NCI-H510A treated with DMSO at 0.1 percent for 48 hours (cell line): ENCODE measurements around the gene VDAC1.
"Not testable (repeated sequence)": the region's sequence is repeated elsewhere in the genome, so short reads cannot be mapped to it uniquely, and the experiment has no call there.

ENCODE experiments used
- DNase-seq: peaks from one replicate; lab custom pipeline; 2025; lab: John Stamatoyannopoulos, UW

The VDAC1 gene, protein sequence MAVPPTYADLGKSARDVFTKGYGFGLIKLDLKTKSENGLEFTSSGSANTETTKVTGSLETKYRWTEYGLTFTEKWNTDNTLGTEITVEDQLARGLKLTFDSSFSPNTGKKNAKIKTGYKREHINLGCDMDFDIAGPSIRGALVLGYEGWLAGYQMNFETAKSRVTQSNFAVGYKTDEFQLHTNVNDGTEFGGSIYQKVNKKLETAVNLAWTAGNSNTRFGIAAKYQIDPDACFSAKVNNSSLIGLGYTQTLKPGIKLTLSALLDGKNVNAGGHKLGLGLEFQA

DNA sequence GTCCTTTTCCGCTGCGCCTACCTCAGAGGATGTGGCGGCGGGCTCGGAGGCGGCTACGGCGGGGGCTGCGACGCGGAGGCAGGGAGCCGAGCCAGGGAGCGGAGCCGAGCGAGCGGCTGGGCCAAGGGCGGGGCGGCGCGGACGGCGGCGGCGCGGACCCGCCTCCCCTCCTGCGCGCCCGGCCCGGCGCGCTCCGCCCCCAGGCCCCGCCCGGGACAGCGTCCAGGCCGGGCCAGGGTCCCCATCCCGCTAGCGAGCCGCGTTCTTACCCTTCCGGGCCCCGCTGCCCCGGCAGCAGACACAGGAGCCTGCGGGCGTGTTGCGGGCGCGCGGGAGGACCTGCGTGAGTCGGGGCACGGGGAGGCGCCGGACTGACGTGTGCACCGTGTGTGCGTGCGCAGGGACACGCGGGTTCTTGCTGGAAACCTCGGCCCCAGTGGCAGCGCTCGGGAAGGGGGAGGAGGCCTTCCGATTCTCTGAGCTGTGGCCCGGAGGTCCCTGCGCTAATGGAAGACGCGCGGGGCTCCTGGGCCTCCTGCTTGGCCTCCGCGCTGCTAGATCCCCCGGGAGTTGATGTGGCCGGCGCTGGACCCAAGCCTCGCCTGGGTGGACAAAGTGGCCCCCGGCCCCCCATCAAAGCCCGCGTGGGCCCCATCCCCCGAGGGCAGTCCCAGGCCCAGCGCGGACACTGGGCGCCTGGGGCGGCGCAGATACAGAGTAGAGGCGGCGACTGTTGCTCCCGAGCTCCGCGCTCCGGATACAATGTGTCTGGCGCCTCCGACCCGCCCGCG is at the start of gene VDAC1:
TSS of gene VDAC1 (minus strand) at position 350 of the 791 bp plus-strand sequence. CDS start 11,963 bp downstream, outside the sequence.
- DNase-seq: peak; percentile 32

DNA sequence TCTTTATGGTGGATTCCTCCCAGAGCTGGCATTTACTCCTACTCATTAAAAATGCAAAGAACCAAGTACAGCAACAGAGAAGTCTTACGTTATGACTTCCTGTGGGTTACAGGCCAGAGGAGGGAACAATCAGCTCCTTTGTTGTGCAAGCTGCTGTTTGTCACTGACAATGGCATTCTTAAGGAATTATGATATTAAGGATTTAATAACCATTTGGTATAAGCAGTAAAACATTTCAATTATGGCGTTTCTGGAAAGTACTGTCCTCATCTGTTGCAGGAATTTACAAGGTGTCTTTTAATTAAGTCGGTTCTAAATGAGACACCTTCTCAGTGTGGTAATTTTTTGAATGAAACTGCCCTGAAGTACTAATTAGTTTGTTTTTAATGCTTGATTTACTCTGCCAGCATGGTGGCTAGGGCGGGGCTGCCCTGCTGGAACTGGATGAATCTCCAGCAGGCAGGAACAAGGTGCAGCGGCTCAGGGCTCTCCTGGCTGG is 49.1 kb upstream of the VDAC1 start:
- no peak for DNase-seq

DNA sequence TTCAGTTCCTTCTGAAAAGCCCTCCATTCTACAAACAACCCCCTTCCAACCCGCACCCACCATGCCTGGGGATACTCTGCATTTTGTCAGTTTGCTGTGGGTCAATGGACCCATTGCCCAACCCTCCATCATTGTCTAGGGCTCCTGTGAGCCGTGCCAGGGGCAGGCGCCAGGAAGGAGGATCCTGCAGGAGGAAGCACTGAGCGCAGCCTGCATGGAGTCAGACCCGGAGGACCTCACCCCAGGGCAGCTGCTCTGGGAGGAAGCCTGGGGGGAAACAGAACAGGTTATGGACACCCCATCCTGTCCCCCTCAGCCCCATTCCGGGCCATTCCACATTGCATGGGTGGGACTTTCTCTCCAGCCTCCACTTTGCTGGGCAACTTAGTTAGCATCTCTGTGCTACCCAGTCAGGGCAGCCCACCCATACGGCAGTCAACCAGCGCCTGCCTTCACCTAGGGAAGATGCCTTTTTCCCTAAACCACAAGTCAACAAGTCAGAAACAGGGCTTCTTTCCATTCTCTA is 48.6 kb upstream of the VDAC1 start:
- no peak for DNase-seq

DNA sequence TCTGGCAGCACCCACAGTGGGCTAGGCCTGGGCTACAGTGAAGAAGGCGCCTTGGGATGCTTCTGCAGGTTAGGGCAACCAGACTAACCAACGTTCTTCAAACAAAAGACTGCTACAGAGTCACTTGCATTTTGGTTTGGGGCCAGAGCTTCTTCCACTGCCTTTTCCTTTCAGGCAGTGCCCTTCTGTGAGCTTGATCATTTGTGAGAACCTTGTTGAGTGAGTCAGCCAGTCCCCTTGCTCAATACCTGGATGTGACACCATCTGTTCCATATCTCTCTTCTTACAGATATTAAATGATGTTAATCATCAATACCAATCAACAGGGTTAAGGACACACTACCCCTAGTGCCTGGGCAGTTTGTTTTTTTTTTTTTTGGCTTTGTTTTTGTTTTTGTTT is 46.5 kb upstream of the VDAC1 start:
- DNase-seq: no peak

DNA sequence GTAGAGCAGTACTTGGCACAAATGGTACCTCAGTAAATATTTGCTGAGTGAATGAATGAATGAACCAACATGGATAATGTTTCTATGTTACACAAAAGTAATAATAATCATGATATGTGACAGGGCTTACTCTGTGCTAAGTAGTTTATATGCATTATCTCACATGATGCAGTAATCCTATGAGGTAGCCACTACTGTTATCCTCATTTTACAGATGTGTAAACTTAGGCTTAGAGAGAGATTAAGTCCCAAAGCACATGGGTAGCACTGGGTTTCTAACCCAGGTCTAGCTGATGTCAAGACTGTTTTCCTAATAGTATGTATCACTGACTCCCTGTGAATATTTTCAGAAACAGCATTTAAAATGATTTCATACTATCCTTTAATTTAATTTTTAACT is 44.1 kb upstream of the VDAC1 start:
- no peak for DNase-seq

DNA sequence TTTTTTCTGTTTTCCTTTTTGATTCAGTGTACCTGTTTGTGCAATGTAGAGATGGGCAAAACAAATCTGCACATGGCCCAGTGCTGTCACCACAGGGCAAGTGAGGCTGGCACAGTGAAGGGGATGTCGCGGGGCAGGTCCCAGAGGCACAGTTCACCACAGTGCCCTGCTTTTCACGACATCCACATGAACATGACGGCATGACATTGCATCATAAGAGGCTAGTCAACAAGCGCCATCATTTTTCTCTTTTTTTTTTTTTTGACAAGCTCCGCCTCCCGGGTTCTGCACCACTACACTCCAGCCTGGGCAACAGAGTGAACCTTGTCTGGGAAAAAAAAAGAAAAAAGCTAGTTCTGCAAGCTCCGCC is 42.9 kb upstream of the VDAC1 start:
- no peak for DNase-seq

DNA sequence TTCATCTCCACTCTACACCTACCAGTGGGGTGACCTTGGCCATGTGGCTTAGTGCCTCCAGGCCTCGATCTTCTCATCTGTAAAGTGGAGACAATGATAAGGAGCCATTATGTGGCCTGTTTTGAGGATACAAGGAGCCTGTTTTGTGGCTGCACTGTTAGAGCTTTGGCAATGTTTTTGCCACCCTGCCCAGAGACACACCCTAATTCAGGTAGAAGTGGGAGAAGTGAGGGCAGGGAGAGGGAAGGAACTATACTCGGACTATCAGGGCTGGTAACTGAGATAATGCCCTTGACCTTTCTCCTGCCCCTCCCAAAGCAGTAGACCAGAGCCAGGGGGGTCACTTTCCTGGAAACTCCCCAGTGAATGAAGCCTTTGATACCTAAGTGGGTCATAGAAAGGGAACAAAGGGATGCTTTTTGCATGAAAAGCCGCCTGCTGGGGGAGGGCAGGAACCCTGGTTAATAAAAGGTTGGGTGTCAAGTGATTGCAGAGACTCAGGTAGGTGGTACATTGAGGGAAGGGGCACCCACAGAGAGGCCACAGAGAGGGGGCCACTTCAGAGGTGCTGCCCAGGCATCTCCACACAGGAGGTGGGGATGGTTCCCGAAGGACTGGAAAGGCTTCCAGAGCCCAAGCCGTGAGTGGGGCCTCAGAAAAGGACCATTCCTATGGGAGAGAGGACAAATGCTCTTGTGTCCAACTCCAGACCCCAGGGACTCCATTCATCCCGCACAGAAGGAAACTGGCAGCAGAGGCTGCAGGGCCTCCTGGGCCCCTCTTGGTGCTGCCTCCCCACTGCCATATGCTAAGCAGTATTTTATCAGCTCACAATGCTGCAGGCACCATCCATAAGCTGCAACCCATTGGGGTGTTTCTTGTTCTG is 42.3 kb upstream of the VDAC1 start:
- no peak for DNase-seq

DNA sequence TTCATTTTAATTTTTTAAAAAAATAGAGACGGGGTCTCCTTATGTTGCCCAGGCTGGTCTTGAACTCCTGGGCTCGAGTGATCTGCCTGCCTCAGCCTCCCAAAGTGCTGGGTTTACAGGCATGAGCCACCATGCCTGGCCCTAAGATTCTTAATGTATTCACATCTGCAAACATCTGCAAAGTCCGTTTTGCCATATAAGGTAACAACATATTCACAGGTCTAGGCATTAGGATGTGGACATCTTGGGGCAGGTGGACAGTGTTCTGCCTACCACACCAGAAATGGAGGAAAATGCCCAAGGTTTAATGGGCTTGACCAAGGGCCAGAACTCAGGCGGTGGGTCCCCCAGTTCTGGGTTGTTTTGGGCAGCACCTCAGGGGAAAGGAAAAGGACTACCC is 41.6 kb upstream of the VDAC1 start:
- no peak for DNase-seq

DNA sequence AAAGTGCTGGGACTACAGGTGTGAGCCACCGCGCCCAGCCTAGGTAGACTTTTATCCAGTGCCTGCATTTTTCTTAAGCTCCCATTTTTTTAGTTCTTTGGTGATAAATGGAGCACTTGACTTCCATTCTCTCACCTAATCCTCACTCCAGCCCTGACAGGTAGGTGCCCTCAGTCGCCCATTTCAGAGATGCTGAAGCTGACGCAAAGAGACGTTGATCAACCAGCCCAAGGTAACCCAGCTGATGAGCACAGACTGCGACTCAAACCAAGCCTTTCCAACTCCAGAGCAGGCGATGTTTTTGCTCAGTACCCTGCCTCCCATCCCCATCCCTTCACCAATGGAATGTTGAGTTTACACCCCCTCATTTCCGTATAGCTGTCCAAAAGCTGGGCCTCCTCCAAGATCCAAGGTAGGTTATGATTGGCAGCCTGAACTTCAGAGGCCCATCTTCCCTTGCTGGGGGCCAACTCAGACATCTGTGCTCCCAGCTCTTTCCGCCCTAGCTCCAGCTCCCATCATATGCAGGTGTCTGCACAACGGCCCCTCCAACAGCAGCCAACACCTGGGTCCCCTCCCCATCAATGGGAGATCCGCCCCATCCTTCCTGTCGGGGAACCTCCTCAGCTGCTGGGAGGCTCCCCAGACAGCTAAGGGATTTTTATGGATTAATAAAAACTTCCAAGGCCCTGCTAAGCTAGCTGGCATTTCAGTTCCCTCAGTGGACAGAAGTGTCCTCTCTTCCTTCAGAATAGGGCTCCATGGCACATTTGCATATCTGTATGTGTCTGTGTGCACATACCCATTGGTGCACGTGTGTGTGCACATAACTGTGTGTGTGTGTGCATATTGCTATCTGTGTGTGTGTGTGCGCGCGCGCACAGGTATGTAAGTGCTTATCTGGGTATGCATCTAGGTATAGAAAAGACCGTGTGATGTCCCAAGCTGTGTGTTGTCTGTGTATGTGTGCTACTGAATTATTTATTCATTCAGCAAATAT is 39.3 kb upstream of the VDAC1 start:
- no peak for DNase-seq

DNA sequence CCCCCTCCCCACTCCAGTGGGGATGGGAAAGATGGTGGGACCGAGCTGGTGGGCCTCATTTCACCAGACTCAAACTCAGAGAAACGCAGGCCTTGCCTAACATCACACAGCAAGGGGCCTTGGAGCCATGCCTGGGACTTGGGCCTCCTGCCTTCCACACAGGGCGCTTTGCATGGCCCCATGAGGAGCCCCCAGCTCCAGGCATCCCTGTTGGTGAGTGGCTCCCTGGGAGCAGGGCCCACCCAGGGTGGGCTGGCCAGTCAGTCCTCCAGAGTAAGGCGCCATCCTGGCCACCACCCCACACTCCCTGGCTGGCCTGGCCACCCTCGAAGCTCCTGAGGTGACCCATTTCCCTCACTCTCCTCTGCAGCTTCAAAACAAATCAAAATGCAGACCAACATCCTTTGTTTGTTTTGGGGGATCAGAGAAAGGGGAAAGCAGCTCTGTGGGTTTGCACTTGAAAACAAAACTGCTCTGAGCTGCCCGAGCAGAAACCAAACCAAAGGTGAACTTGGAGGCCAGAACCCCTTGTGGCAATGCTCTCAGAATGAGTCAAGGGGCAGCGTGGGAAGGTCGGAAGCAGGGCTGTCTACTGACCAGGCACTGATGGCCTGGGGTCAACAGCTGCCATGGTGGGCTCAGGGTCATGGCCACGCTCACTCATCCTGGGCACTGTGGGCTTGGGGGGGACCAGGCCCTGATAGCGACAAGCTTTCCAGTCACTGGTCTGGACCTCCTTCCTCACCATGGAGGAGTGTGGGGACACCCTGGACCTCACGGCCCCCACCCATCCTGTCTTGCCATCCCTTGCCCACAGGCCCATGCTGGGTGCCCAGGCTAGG is 37.0 kb upstream of the VDAC1 start:
- DNase-seq: no peak

DNA sequence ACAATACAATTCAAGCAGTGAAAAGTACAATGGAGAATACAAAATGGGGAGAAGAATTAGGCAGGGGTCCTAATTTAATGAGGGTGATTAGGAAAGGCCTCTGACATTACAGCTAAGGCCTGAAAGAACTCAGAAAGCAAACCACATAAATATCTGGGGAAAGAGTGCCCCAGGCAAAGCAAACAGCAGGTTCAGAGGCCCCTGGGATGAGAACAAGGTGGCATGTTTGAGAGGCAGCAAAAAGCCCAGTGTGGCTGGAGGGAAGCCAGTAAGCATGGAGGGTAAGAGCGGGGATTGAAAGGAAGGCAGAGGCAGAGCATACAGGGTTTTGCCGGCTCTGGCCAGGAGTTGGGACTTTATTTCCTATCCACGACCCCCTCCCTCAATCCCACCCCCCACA is 33.4 kb upstream of the VDAC1 start:
- no peak for DNase-seq

DNA sequence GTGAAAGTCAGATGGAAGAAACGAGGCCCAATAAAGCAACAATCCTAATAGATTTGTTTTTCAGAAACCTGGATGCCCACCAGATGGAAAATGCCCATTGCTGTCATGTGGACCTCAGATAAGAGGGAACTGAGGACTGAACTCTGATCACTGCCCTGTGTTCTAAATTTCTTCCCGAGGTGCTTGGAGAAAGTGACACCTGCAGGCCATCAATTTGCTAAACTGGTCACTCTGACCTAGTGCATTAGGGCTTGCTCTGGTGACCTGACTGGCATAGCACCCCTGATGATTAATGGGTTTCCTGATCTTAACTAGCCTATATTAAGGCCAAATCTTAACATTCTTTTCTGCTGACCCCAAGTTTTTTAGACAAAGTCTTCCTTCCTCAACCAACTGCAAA is 32.4 kb upstream of the VDAC1 start:
- DNase-seq: no peak

DNA sequence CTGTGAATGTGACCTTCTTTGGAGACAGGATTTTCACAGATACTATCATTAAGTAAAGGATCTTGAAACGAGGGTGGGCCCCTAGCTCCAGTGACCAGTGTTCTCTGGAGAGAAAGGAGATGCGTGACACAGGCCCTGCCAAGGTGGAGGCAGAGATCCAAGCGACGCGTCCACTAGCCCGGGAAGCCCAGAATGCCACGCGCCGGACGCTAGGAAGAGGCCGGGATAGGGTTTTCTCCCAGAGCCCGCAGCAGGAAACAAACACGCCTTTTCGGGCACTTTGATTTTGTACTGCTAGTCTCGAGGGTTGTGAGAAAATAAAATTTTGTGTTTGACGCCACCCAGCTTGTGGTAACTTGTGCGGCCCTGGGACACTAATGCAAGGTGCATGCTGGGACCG is 29.6 kb upstream of the VDAC1 start:
- DNase-seq: no peak

DNA sequence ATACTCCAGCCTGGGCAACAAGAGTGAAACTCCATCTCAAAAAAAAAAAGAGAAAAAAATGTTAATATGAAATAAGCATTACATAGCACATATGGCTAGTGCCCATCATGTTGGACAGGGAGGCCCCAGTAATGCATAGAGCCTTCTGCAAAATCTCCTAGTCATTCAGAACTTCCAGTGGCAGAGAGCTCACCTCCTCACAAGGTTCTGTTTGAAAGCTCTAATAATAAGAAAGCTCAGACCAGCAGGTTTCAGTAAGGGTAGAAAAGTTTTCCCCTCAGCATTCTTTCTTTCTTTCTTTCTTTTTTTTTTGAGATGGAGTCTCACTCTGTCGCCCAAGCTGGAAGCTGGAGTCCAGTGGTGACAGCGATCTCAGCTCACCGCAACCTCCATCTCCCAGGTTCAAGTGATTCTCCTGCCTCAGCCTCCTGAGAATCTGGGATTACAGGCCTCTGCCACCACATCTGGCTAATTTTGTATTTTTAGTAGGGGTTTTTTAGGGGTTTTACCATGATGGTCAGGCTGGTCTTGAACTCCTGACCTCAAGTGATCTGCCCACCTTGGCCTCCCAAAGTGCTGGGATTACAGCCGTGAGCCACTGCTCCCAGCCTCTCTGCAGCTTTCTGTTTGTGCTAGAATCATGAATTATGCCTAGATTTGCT is 25.7 kb upstream of the VDAC1 start:
- not testable (repeated sequence) for DNase-seq

DNA sequence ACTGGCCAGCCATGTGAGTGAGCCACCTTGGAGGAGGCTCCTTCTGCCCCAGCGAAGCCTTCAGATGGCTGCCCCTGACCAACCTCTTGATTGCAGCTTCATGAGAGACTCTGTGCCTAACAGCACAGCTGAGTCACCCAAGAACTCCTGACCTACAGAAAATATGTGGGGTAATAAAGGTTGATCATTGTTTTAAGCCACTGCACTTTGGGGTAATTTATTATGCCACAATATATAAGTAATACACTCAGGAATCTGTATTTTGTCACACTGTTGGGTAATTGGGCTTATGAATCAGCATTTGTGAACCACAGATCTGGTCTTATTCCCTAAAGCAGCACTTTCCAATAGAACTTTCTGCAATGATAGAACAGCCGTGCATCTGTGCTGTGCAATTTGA is 24.4 kb upstream of the VDAC1 start:
- no peak for DNase-seq

DNA sequence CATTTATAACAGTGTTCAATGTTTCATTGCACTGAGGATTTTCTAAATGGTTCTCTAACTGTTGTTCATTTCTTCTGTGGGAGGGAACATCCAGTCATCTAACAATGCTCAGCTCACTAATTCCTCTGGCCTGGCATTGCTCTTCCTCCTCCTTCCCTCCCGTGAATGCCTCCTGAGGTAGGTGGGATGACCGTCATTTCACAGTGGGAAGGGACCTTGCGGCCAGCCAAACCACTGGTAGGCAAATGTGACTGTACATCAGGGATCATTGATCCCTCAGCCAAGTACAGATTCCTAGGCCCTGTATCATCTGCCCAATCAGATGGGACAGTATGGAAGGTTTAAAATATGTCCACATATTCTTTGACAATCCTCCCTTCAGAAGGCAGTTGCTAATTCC is 23.7 kb upstream of the VDAC1 start:
- no peak for DNase-seq

DNA sequence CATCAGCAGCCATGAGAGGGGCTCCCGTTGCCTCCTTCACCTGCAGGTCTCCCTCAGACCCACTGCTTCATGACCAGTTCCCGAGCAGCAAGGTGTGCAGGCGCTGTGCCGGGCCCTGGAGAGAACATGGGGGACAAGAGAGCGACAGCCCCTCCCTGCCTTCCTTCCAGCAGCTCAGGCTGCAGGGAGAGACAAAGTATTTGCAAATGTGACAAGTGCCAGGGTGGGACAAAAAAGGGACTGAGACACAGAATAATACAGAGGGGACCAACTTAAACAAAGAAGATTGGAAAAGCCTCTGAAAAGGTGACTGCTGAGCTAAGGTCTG is 22.5 kb upstream of the VDAC1 start:
- no peak for DNase-seq

DNA sequence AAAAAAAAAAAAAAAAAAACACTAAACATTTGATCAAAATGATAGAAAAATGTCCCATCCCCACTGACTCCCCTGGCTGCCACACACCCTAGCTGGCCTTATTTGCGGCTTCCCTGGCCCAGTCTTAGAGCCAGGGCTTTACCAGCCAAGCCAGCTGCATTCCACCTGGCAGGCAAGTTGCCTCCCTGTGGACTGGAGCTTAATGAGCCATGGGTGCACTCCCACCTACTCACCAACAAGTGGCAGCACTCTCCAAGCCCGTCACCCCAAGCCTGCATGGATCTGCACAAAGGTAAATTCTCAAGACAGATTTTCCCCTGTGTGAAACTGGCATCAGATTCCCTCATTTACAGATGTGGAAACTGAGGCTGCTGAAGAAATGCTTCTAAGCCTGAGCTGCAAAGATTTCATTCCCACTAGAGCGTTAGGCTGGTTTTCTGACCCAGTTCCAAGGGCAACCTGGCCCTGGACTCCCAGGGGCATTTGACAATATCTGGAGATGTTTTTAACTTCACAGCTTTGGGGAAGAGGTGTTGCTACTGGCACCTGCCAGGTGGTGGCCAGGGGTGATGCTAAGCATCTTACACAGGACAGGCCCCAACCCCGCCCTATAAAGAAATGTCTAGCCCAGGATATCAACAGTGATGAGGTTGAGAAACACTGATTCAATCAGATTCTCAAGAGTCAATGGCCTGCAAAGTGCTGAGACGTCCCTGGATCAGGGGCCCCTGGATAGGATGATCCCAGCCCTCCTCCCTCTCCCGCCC is 21.9 kb upstream of the VDAC1 start:
- DNase-seq: peak; percentile 18

DNA sequence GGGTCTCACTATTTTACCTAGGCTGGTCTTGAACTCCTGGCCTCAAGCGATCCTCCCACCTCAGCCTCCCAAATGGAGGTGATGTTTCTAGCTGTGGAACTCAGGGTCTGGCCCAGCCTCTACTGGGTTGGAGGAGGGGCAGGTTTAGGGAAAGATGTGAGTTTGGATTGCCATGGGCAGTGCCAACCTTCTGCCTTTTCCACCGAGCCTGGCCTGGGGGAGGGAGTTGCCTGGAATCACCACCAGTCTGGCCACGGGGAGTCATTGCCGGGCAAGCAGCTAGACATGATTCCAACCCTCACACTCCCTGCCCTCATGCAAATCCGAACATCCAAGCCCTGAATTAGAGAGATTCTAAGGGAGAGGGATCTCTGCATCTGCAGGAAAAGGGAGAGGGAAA is 21.0 kb upstream of the VDAC1 start:
- DNase-seq: no peak
